Measurements from ENCODE around the gene UNK.

UNK gene

GRCh38 chr17:75754378-75755204 is 30.0 kb upstream of the UNK start:
- no peak overlapping the region for H3K4me3 ChIP-seq (ENCODE audit: control insufficient read depth, low read depth, low read length)
- TF ChIP-seq CTCF (conservative IDR thresholded peaks at IDR 0.05; ENCODE audit: control insufficient read depth, insufficient read depth, low read depth, low read length): no peak
- DNase-seq (ENCODE audit: low read depth): peak; percentile 17

- no peak for DNase-seq (ENCODE audit: low read depth)
- no peak for TF ChIP-seq CTCF (conservative IDR thresholded peaks at IDR 0.05; ENCODE audit: control insufficient read depth, insufficient read depth, low read depth, low read length)
- H3K4me3 ChIP-seq (ENCODE audit: control insufficient read depth, low read depth, low read length): no peak overlapping the region
Observed at GRCh38 chr17:75755205-75755901, 29.3 kb upstream of the UNK start.

GRCh38 chr17:75755990-75756389 is 28.6 kb upstream of the UNK start:
- no peak overlapping the region for H3K4me3 ChIP-seq (ENCODE audit: control insufficient read depth, low read depth, low read length)
- no peak for DNase-seq (ENCODE audit: low read depth)
- TF ChIP-seq CTCF (conservative IDR thresholded peaks at IDR 0.05; ENCODE audit: control insufficient read depth, insufficient read depth, low read depth, low read length): no peak

GRCh38 chr17:75756451-75757085 is 28.0 kb upstream of the UNK start:
- no peak for DNase-seq (ENCODE audit: low read depth)
- TF ChIP-seq CTCF (conservative IDR thresholded peaks at IDR 0.05; ENCODE audit: control insufficient read depth, insufficient read depth, low read depth, low read length): no peak
- H3K4me3 ChIP-seq (ENCODE audit: control insufficient read depth, low read depth, low read length): no peak overlapping the region

GRCh38 chr17:75757086-75757681 is 27.4 kb upstream of the UNK start:
- TF ChIP-seq CTCF (conservative IDR thresholded peaks at IDR 0.05; ENCODE audit: control insufficient read depth, insufficient read depth, low read depth, low read length): no peak
- DNase-seq (ENCODE audit: low read depth): no peak

GRCh38 chr17:75758131-75758905 is 26.3 kb upstream of the UNK start:
- peak; percentile 28 for TF ChIP-seq CTCF (conservative IDR thresholded peaks at IDR 0.05; ENCODE audit: control insufficient read depth, insufficient read depth, low read depth, low read length)
- H3K4me3 ChIP-seq (ENCODE audit: control insufficient read depth, low read depth, low read length): no peak overlapping the region

More at GRCh38 chr17:75757086-75757681, 27.4 kb upstream of the UNK start:
- H3K4me3 ChIP-seq (ENCODE audit: control insufficient read depth, low read depth, low read length): no peak overlapping the region

More at GRCh38 chr17:75758131-75758905, 26.3 kb upstream of the UNK start:
- DNase-seq (ENCODE audit: low read depth): no peak

All from fibroblast of mammary gland (primary cell).